Mesenchymal stem cell (in vitro differentiated cells and primary cell): Measurements from ENCODE around the gene B4GALT3.
A peak's percentile ranks its signal among the peaks of the same experiment; 100 is the strongest.

Experiments used
- DNase-seq: peaks from one replicate; pipeline ENCODE4 v3.0.0-alpha.2; 2013
- H2AFZ ChIP-seq: one replicate; pipeline ENCODE4 v1.6.1; 2013; ENCODE audit warnings: low read depth, mild to moderate bottlenecking, control low read depth, inconsistent platforms, low read length, moderate library complexity
- H2AK5ac ChIP-seq: 2 replicates; pipeline ENCODE4 v1.6.1; 2013; ENCODE audit warnings: low read length, moderate library complexity, mild to moderate bottlenecking, inconsistent platforms; ENCODE audit not compliant: severe bottlenecking
- H2BK120ac ChIP-seq: one replicate; pipeline ENCODE4 v1.6.1; 2013; ENCODE audit warnings: low read depth, mild to moderate bottlenecking, inconsistent platforms, low read length, moderate library complexity
- H2BK12ac ChIP-seq, 2 experiments: one replicate each; pipeline ENCODE4 v1.6.1; 2013; ENCODE audit warnings: inconsistent platforms in 2 of 2, low read length in 2 of 2, mild to moderate bottlenecking in 2 of 2, moderate library complexity in 2 of 2, control low read depth in 1 of 2
- H2BK15ac ChIP-seq: one replicate; pipeline ENCODE4 v1.6.1; 2013; ENCODE audit warnings: mild to moderate bottlenecking, low read depth, inconsistent platforms; ENCODE audit not compliant: poor library complexity, severe bottlenecking
- H2BK5ac ChIP-seq: 2 replicates; pipeline ENCODE4 v1.6.1; 2013; ENCODE audit warnings: low read depth, mild to moderate bottlenecking, low read length, control low read depth, inconsistent platforms; ENCODE audit not compliant: poor library complexity, severe bottlenecking
- H3K14ac ChIP-seq, 2 experiments: one replicate each; pipeline ENCODE4 v1.6.1; 2013; ENCODE audit warnings: inconsistent platforms in 2 of 2, low read length in 2 of 2, control low read depth in 1 of 2, mild to moderate bottlenecking in 1 of 2, moderate library complexity in 1 of 2
- H3K18ac ChIP-seq, 2 experiments: one replicate each; pipeline ENCODE4 v1.6.1; 2013; ENCODE audit warnings: inconsistent platforms in 2 of 2, low read length in 2 of 2, control low read depth in 1 of 2, low read depth in 1 of 2, mild to moderate bottlenecking in 1 of 2
- H3K23ac ChIP-seq, 2 experiments: one replicate each; pipeline ENCODE4 v1.6.1; 2013; ENCODE audit warnings: inconsistent platforms in 2 of 2, low read length in 2 of 2, mild to moderate bottlenecking in 2 of 2, moderate library complexity in 2 of 2, control low read depth in 1 of 2
- H3K27ac ChIP-seq: 2 replicates; pipeline ENCODE4 v1.5.1; 2013; ENCODE audit warnings: mild to moderate bottlenecking, moderate library complexity, low read length, control low read depth, inconsistent platforms; ENCODE audit not compliant: poor library complexity, severe bottlenecking
- H3K27me3 ChIP-seq, 2 experiments: 2 replicates each; pipeline versions ENCODE4 v1.6.1 to v1.7.0; 2013; ENCODE audit warnings: low read length in 2 of 2, mild to moderate bottlenecking in 2 of 2, moderate library complexity in 2 of 2, control low read depth in 1 of 2, inconsistent platforms in 1 of 2; ENCODE audit not compliant: control insufficient read depth in 1 of 2, insufficient read depth in 1 of 2
- H3K36me3 ChIP-seq, 2 experiments: 2 replicates each; pipeline versions ENCODE4 v1.6.1 to v1.7.0; 2013; ENCODE audit warnings: low read length in 2 of 2, control low read depth in 1 of 2, inconsistent platforms in 1 of 2, low read depth in 1 of 2, mild to moderate bottlenecking in 1 of 2; ENCODE audit not compliant: insufficient read depth in 2 of 2, control insufficient read depth in 1 of 2
- H3K4ac ChIP-seq, 2 experiments: one replicate each; pipeline ENCODE4 v1.6.1; 2013; ENCODE audit warnings: inconsistent platforms in 2 of 2, low read length in 2 of 2, mild to moderate bottlenecking in 2 of 2, moderate library complexity in 2 of 2, control low read depth in 1 of 2, low read depth in 1 of 2
- H3K4me1 ChIP-seq: 2 replicates; pipeline ENCODE4 v1.6.1; 2013; ENCODE audit warnings: low read depth, low read length, control low read depth; ENCODE audit not compliant: control insufficient read depth, insufficient read depth
- H3K4me2 ChIP-seq: 2 replicates; pipeline ENCODE4 v1.6.1; 2013; ENCODE audit warnings: low read length, mild to moderate bottlenecking, inconsistent platforms; ENCODE audit not compliant: poor library complexity, severe bottlenecking
- H3K4me3 ChIP-seq, 2 experiments: 2 replicates each; pipeline versions ENCODE4 v1.5.1 to v1.7.0; 2013; ENCODE audit warnings: low read length in 2 of 2, mild to moderate bottlenecking in 2 of 2, control low read depth in 1 of 2, low read depth in 1 of 2; ENCODE audit not compliant: insufficient read depth in 1 of 2
- H3K79me1 ChIP-seq: replicated peaks from 2 replicates; pipeline ENCODE4 v1.6.1; 2013; ENCODE audit warnings: mild to moderate bottlenecking, control low read depth, low read length, inconsistent platforms; ENCODE audit not compliant: poor library complexity, severe bottlenecking
- H3K9ac ChIP-seq: 2 replicates; pipeline ENCODE4 v1.7.0; 2013; ENCODE audit warnings: mild to moderate bottlenecking, low read length, moderate library complexity
- H3K9me3 ChIP-seq: 2 replicates; pipeline ENCODE4 v1.7.0; 2013; ENCODE audit warnings: mild to moderate bottlenecking, low read length; ENCODE audit not compliant: control insufficient read depth
- H4K8ac ChIP-seq: one replicate; pipeline ENCODE4 v1.6.1; 2013; ENCODE audit warnings: inconsistent platforms, mild to moderate bottlenecking, low read length, moderate library complexity
- H4K91ac ChIP-seq: one replicate; pipeline ENCODE4 v1.6.1; 2013; ENCODE audit warnings: mild to moderate bottlenecking, low read length, inconsistent platforms
- WGBS: methylation state at CpG from one replicate; pipeline ENCODE4 v1.1.7; 2013; ENCODE audit warnings: mixed read lengths; 5-methylcytosine and 5-hydroxymethylcytosine counted together

Gene B4GALT3

GRCh38 chr1:161176468-161177111 is 717 bp downstream of the B4GALT3 start:
- Histone ChIP-seq H3K27ac (no peak overlapping the region), H3K4me3 (peak overlapping the region; percentile 80 to 97), H3K79me1 (peaks cover 28% of the 10 kb centered on the region), H2BK5ac (no peak overlapping the region), H3K27me3 (no peaks in the 10 kb centered on the region), H3K4me2 (peak overlapping the region; percentile 95), H4K91ac (peak overlapping the region; percentile 0), H3K9me3 (no peaks in the 10 kb centered on the region), H3K36me3 (peaks cover 34 to 36% of the 10 kb centered on the region in 2 experiments), H3K14ac (peak overlapping the region in 1 of 2 experiments; percentile 82), H3K4me1 (peaks cover 19% of the 10 kb centered on the region), H3K18ac (peak overlapping the region; percentile 78 to 93), H2BK15ac (no peak overlapping the region), H4K8ac (peak overlapping the region; percentile 10), H3K23ac (peak overlapping the region in 1 of 2 experiments; percentile 84), H2BK120ac (no peak overlapping the region), H2AFZ (peak overlapping the region; percentile 16), H2BK12ac (peak overlapping the region in 1 of 2 experiments; percentile 48), H2AK5ac (no peak overlapping the region), H3K4ac (peak overlapping the region; percentile 45 to 61), H3K9ac (peak overlapping the region; percentile 96)
- DNase-seq = no peak
- WGBS = 35% methylated on average over 10 of the region's 17 CpGs

- no peak overlapping the region for H2AK5ac ChIP-seq
- H3K36me3 ChIP-seq = peaks cover 41 to 42% of the 10 kb centered on the region in 2 experiments
- no peak for DNase-seq
- no peak overlapping the region for H4K8ac ChIP-seq
- H2BK15ac ChIP-seq = no peak overlapping the region
- peak overlapping the region; percentile 95 for H3K4me2 ChIP-seq
- peaks cover 32% of the 10 kb centered on the region for H3K79me1 ChIP-seq
- peak overlapping the region in 1 of 2 experiments; percentile 97 for H3K4me3 ChIP-seq
- H3K9ac ChIP-seq = peak overlapping the region; percentile 96
- H2BK5ac ChIP-seq = no peak overlapping the region
- no peak overlapping the region for H3K23ac ChIP-seq
- H3K4ac ChIP-seq = no peak overlapping the region
- no peaks in the 10 kb centered on the region for H3K27me3 ChIP-seq
- H3K4me1 ChIP-seq = peaks cover 19% of the 10 kb centered on the region
- no peak overlapping the region for H3K18ac ChIP-seq
- no peak overlapping the region for H2BK120ac ChIP-seq
- no peaks in the 10 kb centered on the region for H3K9me3 ChIP-seq
- H3K27ac ChIP-seq = no peak overlapping the region
- no peak overlapping the region for H2AFZ ChIP-seq
- no peak overlapping the region for H2BK12ac ChIP-seq
- WGBS = 93% methylated on average over 10 of the region's 10 CpGs
- no peak overlapping the region for H4K91ac ChIP-seq
- no peak overlapping the region for H3K14ac ChIP-seq
These were observed 1.4 kb downstream of the B4GALT3 start for GRCh38 chr1:161175771-161176453.

- Histone ChIP-seq H3K9ac (no peak overlapping the region), H3K79me1 (peaks cover 37% of the 10 kb centered on the region), H2BK12ac (no peak overlapping the region), H3K27ac (no peak overlapping the region), H3K4ac (no peak overlapping the region), H2BK120ac (no peak overlapping the region), H3K18ac (no peak overlapping the region), H4K8ac (no peak overlapping the region), H3K27me3 (no peaks in the 10 kb centered on the region), H3K23ac (no peak overlapping the region), H3K4me3 (no peak overlapping the region), H3K14ac (no peak overlapping the region), H2AK5ac (no peak overlapping the region), H3K4me1 (peaks cover 19% of the 10 kb centered on the region), H2AFZ (no peak overlapping the region), H3K4me2 (no peak overlapping the region), H2BK5ac (no peak overlapping the region), H3K9me3 (no peaks in the 10 kb centered on the region), H2BK15ac (no peak overlapping the region), H3K36me3 (peaks cover 50% of the 10 kb centered on the region in 2 experiments), H4K91ac (no peak overlapping the region)
- no peak for DNase-seq
- WGBS = 98% methylated on average over 11 of the region's 11 CpGs
These were observed 2.4 kb downstream of the B4GALT3 start for GRCh38 chr1:161174911-161175310.

DNA sequence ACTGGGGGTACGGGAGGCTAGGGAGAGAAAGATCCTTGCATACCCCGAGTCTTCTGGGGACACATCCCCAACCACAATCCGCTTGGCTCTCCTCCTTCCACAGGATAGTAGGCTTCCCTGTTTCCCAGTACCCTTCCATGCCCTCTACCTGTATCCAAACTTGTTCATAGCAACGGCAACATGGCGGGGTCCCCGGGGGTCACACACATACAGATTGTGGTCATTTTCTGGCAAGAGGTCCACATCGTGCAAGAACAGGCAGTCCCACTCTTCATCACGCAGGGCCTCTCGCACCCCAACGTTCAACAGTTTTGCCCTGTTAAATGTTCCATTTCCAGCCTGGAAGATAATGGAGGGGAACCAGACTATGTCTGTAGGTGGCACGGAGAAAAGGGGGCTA is 3.6 kb downstream of the B4GALT3 start:
- WGBS = 99% methylated on average over 11 of the region's 11 CpGs
- peaks cover 61 to 62% of the 10 kb centered on the region in 2 experiments for H3K36me3 ChIP-seq
- no peak overlapping the region for H3K4ac ChIP-seq
- no peak overlapping the region for H2BK12ac ChIP-seq
- peaks cover 44% of the 10 kb centered on the region for H3K79me1 ChIP-seq
- H2BK120ac ChIP-seq = no peak overlapping the region
- DNase-seq = no peak
- H3K18ac ChIP-seq = no peak overlapping the region
- H3K23ac ChIP-seq = no peak overlapping the region
- H2BK15ac ChIP-seq = no peak overlapping the region
- H3K27ac ChIP-seq = no peak overlapping the region
- no peak overlapping the region for H3K14ac ChIP-seq
- H2BK5ac ChIP-seq = no peak overlapping the region
- H3K9me3 ChIP-seq = no peaks in the 10 kb centered on the region
- H4K8ac ChIP-seq = no peak overlapping the region
- no peak overlapping the region for H3K4me3 ChIP-seq
- H3K4me1 ChIP-seq = peaks cover 19% of the 10 kb centered on the region
- H3K27me3 ChIP-seq = no peaks in the 10 kb centered on the region
- H2AFZ ChIP-seq = no peak overlapping the region
- H3K9ac ChIP-seq = peak overlapping the region; percentile 44
- H2AK5ac ChIP-seq = no peak overlapping the region
- no peak overlapping the region for H4K91ac ChIP-seq
- no peak overlapping the region for H3K4me2 ChIP-seq
